Body of pancreas (tissue), 4 donors: Measurements from ENCODE around the gene SLC6A3. TPM values are rescaled to one million over a fixed set of nuclear protein-coding genes. Genes with fewer than 3 reads are reported as not detected.

ENCODE experiments used
- ATAC-seq: fragments of 150-250 bp; one replicate; pipeline ENCODE4 v1.9.1; 2016
- DNase-seq, 4 donors: peaks; one replicate each; pipeline ENCODE4 v3.0.0-alpha.2; 2019
- H3K27ac ChIP-seq, 4 donors: fragments of 200-600 bp; sonication (generic); 1 replicate in 3 of 4; 2 replicates in 1 of 4; pipeline versions ENCODE4 v1.5.1 to v1.6.1; 2016 to 2019; ENCODE audit warnings: mild to moderate bottlenecking in 1 of 4, mixed read lengths in 1 of 4, moderate library complexity in 1 of 4
- H3K27me3 ChIP-seq, 2 donors: fragments of 200-600 bp; sonication (generic); one replicate each; pipeline ENCODE4 v1.6.0; 2016; ENCODE audit warnings: mild to moderate bottlenecking in 1 of 2
- H3K36me3 ChIP-seq, 2 donors: fragments of 200-600 bp; sonication (generic); replicated peaks in 1 of 2; 2 replicates each; pipeline ENCODE4 v1.5.1; 2016; ENCODE audit warnings: low read depth in 2 of 2; ENCODE audit not compliant: insufficient read depth in 1 of 2
- H3K4me1 ChIP-seq: fragments of 200-600 bp; sonication (generic); one replicate; pipeline ENCODE4 v1.6.0; 2016
- H3K4me3 ChIP-seq, 2 donors: fragments of 200-600 bp; sonication (generic); 1 replicate in 1 of 2; 2 replicates in 1 of 2; pipeline ENCODE4 v1.5.1; 2016 to 2019
- H3K9me3 ChIP-seq, 3 donors: fragments of 200-600 bp; sonication (generic); 1 replicate in 2 of 3; 2 replicates in 1 of 3; pipeline ENCODE4 v1.5.1; 2016
- CTCF ChIP-seq, 7 experiments: fragments of 450-650 bp in 4 of 7; fragments of 200-600 bp in 3 of 7; sonication (generic) in 3 of 7; IDR thresholded peaks; one replicate each; pipeline ENCODE4 v1.5.1; 2016 to 2019; ENCODE audit warnings: antibody characterized with exemption in 7 of 7
- POLR2A ChIP-seq, 3 donors: fragments of 450-650 bp; IDR thresholded peaks; one replicate each; pipeline ENCODE4 v1.6.1; 2016; ENCODE audit warnings: antibody characterized with exemption in 3 of 3, mild to moderate bottlenecking in 2 of 3
- WGBS, 2 donors: methylation state at CpG; one replicate each; pipeline ENCODE4 v1.1.5; 2017; 5-methylcytosine and 5-hydroxymethylcytosine counted together
- intact Hi-C: fragments of 100-400 bp; cut with DNase I; formaldehyde crosslinking; loops from one replicate; pipeline ENCODE4 v1.15.1; 2023
- total RNA-seq, 2 donors: library from RNA; depleted of rRNA; stranded (reverse); fragments of >200 nt; gene quantifications; one replicate each; pipeline ENCODE4 v1.1.0, GENCODE V29; 2016

The SLC6A3 gene
- total RNA-seq, 2 donors from 2014 or later, result not detected

GRCh38 chr5:1390333-1390732 lies 54.9 kb downstream of the SLC6A3 start:
- Histone ChIP-seq H3K36me3 (no peaks in the 10 kb centered on the region), H3K9me3 (no peaks in the 10 kb centered on the region), H3K4me3 (no peak overlapping the region), H3K27ac (no peak overlapping the region), H3K27me3 (peaks cover 0 to 4% of the 10 kb centered on the region in 2 donors), H3K4me1 (peaks cover 10% of the 10 kb centered on the region)
- ATAC-seq (no peak), DNase-seq (no peak)
- 60 to 67% methylated on average over 5 to 7 of the region's 7 CpGs for WGBS, 2 donors
- TF ChIP-seq POLR2A (IDR thresholded peaks at IDR 0.05) (no peak), CTCF (IDR thresholded peaks at IDR 0.05) (no peak)
- intact Hi-C loops, result no loop called here

- Histone ChIP-seq H3K4me3 (no peak overlapping the region), H3K27ac (no peak overlapping the region), H3K4me1 (peaks cover 14% of the 10 kb centered on the region), H3K9me3 (no peaks in the 10 kb centered on the region), H3K36me3 (no peaks in the 10 kb centered on the region), H3K27me3 (peaks cover 0 to 4% of the 10 kb centered on the region in 2 donors)
- no peak for ATAC-seq
- 85 to 87% methylated on average over 4 of the region's 4 CpGs for WGBS, 2 donors
- DNase-seq, result no peak
- TF ChIP-seq CTCF (IDR thresholded peaks at IDR 0.05) (no peak), POLR2A (IDR thresholded peaks at IDR 0.05) (no peak)
- intact Hi-C loops, result no loop called here
Measured at GRCh38 chr5:1388383-1388967, 56.8 kb downstream of the SLC6A3 start.

- H3K36me3 ChIP-seq, result no peaks in the 10 kb centered on the region
- ATAC-seq, result no peak
- DNase-seq, result no peak
- H3K4me1 ChIP-seq, result peaks cover 14% of the 10 kb centered on the region
- H3K4me3 ChIP-seq, result no peak overlapping the region
- intact Hi-C loops, result no loop called here
- H3K9me3 ChIP-seq, result no peaks in the 10 kb centered on the region
- no peak overlapping the region for H3K27ac ChIP-seq
- TF ChIP-seq CTCF (IDR thresholded peaks at IDR 0.05), result no peak
- TF ChIP-seq POLR2A (IDR thresholded peaks at IDR 0.05), result no peak
- WGBS, 2 donors, result 95 to 100% methylated on average over 4 to 5 of the region's 5 CpGs
- peaks cover 0 to 4% of the 10 kb centered on the region in 2 donors for H3K27me3 ChIP-seq
Measured at GRCh38 chr5:1387876-1388275, 57.4 kb downstream of the SLC6A3 start.

- H3K4me1 ChIP-seq, result peaks cover 14% of the 10 kb centered on the region
- intact Hi-C loops, result no loop called here
- no peaks in the 10 kb centered on the region for H3K9me3 ChIP-seq
- DNase-seq (no peak), ATAC-seq (no peak)
- H3K27me3 ChIP-seq, result peaks cover 0 to 4% of the 10 kb centered on the region in 2 donors
- H3K4me3 ChIP-seq, result no peak overlapping the region
- H3K27ac ChIP-seq, result no peak overlapping the region
- TF ChIP-seq POLR2A (IDR thresholded peaks at IDR 0.05) (no peak), CTCF (IDR thresholded peaks at IDR 0.05) (no peak)
- H3K36me3 ChIP-seq, result no peaks in the 10 kb centered on the region
- WGBS, 2 donors, result 64 to 66% methylated on average over 8 to 11 of the region's 11 CpGs
Measured at GRCh38 chr5:1387059-1387755, 58.0 kb downstream of the SLC6A3 start.
